ENCODE data around the gene FOXP1. TPM values are rescaled to one million over a fixed set of nuclear protein-coding genes. Genes with fewer than 3 reads are reported as not detected.

The FOXP1 gene
- total and polyA plus RNA-seq, 2 of the 13 experiments (the other 11 are each of a cell fraction or from before 2014, with no cell fraction given): 40.4 to 59.0 TPM

DNA sequence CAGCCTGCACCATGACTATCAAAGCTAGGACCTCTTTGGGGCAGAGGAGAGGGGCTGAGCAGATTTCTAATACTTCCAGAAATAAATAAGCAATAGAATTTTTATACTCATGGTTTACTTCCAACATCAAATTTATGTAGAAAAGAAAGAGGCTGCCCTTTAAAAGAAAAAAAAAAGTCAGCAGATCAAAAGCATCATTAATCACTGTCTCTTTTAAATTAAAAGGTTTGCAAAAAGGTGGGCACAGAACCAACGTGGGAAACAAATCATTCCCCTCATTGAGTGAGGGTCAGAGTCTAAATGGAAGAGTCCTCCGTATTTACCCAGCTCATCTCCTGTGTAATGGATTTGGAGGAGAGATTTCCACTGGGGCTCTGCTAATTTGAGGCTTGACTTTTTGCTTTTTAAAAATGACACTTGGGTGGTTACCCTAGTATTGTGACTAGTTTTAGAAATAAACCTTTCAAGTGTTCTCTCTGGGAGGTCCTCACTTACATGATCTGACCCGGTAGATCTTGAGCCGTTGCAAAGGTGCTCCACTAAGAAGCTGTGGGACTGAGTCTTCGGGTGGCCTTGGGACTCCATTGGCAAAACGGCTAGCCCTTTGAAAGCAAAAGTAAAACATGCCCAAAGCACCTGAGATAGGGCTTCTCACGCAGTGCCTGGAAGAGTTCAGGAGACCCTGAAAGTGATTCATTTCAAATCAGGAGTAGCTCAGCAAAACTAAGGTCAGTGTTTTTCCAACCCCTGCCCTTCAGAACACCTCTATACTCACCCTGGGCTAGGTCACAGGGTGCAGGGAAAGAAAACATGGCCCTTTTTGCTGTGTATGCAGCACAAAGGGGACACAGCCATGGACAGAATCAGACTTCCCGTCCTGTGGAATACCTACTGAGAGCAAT, 320.9 kb downstream of the FOXP1 start (continued):
- TF ChIP-seq ZHX2 (IDR thresholded peaks at IDR 0.05; ENCODE audit: low read depth): no peak
- TF ChIP-seq ZHX2 (CRISPR knock-in tag; IDR thresholded peaks at IDR 0.05; ENCODE audit: borderline replicate concordance): no peak
- TF ChIP-seq ZNF337 (CRISPR knock-in tag; IDR thresholded peaks at IDR 0.05; ENCODE audit: borderline replicate concordance, low read depth): no peak
- no peak for TF ChIP-seq ZBTB3 (CRISPR knock-in tag; IDR thresholded peaks at IDR 0.05; ENCODE audit: borderline replicate concordance, low read depth)
- TF ChIP-seq SAFB2 (CRISPR knock-in tag; IDR thresholded peaks at IDR 0.05; ENCODE audit: borderline replicate concordance, low read depth): no peak
- TF ChIP-seq, protein P1, sequence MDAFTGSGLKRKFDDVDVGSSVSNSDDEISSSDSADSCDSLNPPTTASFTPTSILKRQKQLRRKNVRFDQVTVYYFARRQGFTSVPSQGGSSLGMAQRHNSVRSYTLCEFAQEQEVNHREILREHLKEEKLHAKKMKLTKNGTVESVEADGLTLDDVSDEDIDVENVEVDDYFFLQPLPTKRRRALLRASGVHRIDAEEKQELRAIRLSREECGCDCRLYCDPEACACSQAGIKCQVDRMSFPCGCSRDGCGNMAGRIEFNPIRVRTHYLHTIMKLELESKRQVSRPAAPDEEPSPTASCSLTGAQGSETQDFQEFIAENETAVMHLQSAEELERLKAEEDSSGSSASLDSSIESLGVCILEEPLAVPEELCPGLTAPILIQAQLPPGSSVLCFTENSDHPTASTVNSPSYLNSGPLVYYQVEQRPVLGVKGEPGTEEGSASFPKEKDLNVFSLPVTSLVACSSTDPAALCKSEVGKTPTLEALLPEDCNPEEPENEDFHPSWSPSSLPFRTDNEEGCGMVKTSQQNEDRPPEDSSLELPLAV (CRISPR knock-in tag; conservative IDR thresholded peaks at IDR 0.05; ENCODE audit: low read depth): no peak
- TF ChIP-seq ZBTB40 (IDR thresholded peaks at IDR 0.05): no peak
- TF ChIP-seq ZBTB40 (CRISPR knock-in tag; IDR thresholded peaks at IDR 0.05): no peak
